C4-2B (cell line): Measurements from ENCODE around the gene SLC2A10.

ENCODE experiments used
- H3K27ac ChIP-seq: fragments of 450-650 bp; 2 replicates; pipeline ENCODE4 v1.5.1; 2017
- ZFX ChIP-seq: fragments of 450-650 bp; IDR thresholded peaks from 2 replicates; pipeline ENCODE4 v1.6.1; 2017
- TF ChIP-seq, protein P1 (sequence below): fragments of 450-650 bp; conservative IDR thresholded peaks from 2 replicates; pipeline ENCODE4 v1.5.1; 2017; ENCODE audit warnings: mild to moderate bottlenecking

The SLC2A10 gene

DNA sequence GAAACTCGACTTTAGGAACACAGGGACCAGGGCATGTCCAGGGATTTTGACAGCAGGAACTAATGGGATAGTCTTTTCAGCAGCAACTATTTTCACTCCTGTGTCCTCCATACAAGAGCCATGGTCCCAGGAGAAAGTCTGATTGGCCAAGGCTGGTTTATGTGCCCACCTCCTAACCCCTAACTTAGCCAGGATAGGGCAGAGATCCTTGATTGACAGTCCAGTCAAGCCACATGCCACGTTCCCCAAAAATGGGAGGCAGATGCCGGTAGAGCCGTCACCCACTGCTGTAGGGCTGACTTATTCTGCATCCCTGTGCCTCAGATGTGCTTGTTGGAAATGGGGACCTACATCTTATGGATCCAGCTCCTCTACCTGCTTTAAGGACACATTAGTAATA, 22.3 kb downstream of the SLC2A10 start:
- no peak overlapping the region for H3K27ac ChIP-seq
- TF ChIP-seq ZFX = no peak
- TF ChIP-seq, protein P1, sequence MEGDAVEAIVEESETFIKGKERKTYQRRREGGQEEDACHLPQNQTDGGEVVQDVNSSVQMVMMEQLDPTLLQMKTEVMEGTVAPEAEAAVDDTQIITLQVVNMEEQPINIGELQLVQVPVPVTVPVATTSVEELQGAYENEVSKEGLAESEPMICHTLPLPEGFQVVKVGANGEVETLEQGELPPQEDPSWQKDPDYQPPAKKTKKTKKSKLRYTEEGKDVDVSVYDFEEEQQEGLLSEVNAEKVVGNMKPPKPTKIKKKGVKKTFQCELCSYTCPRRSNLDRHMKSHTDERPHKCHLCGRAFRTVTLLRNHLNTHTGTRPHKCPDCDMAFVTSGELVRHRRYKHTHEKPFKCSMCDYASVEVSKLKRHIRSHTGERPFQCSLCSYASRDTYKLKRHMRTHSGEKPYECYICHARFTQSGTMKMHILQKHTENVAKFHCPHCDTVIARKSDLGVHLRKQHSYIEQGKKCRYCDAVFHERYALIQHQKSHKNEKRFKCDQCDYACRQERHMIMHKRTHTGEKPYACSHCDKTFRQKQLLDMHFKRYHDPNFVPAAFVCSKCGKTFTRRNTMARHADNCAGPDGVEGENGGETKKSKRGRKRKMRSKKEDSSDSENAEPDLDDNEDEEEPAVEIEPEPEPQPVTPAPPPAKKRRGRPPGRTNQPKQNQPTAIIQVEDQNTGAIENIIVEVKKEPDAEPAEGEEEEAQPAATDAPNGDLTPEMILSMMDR = no peak

GRCh38 chr20:46735436-46735835, 26.0 kb downstream of the SLC2A10 start:
- no peak for TF ChIP-seq ZFX
- TF ChIP-seq, protein P1 = no peak
- no peak overlapping the region for H3K27ac ChIP-seq

DNA sequence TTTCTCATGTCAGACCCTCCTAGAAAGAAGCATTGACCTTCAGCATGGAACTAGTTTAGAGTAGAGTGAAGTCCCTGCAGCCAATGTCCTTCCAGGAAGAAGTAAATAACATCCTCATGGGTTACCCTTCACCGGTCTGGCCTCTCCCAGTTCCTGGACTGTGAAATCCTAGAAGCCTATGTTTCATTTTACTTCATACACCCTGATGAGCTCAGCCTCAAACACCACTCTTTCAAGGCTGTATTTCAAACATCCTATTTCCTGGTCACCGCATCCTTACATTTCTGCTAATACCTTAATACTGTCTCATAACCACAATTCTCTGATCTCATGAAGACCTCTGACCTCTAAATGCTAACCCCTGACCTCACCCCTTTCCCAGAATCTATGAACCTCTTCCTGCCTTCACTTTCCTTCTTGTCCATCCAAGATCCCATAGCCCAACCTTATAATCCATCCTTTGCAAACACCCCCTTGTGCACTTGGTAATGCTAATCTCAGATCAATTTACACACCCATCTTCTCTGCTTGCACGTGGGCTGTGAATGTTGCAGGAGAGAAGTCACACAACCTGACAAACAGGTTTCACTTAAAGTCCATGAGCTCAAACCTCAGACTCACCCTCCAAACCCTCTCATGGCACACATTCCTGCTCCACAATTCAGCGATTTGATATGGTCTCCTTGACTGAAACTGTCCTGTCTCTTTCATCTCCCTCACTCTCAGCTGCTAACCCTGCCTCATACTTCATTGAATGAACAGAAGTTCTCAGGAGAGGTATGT, 30.2 kb downstream of the SLC2A10 start:
- TF ChIP-seq, protein P1 = no peak
- TF ChIP-seq ZFX = no peak
- H3K27ac ChIP-seq = peak overlapping the region; percentile 8; the same call in 1 of the 2 replicates

GRCh38 chr20:46740214-46740609, 30.8 kb downstream of the SLC2A10 start:
- H3K27ac ChIP-seq = peak overlapping the region; percentile 8; the same call in 1 of the 2 replicates
- TF ChIP-seq, protein P1 = no peak
- TF ChIP-seq ZFX = no peak

DNA sequence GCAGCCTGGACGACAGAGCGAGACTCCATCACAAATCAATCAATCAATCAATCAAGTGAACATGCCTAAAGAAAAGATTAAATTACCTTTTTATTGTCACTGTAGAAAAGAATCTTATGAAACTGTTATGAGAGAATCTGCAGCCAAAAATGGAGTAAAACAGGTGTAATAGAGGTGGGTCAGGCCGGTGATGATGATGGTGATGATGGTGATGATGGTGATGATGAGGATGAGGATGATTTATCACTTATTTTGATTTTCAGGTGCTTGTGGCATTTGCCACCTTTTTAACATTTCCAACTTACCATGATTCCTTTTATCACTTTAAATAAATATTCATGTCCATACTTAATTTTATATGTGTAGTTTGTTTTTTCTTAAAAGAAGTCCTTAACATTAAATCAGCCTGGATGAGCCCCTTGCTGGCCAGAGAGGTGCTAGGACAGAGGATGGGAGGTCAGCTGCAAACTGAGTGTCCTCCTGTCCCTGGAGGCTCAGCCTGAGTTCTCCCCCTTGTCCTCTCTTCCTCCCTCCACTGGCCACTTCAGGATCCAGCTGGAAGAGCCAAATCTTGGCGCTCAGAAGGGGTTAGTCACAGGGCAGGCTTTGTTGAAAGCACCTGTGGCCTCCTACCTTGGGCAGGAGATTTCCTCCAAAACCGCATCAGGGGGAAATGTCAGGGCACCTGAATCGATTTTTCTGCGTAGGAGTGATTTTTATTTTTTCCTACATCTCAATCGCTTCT, 32.6 kb downstream of the SLC2A10 start:
- TF ChIP-seq ZFX = no peak
- TF ChIP-seq, protein P1 = no peak
- no peak overlapping the region for H3K27ac ChIP-seq

DNA sequence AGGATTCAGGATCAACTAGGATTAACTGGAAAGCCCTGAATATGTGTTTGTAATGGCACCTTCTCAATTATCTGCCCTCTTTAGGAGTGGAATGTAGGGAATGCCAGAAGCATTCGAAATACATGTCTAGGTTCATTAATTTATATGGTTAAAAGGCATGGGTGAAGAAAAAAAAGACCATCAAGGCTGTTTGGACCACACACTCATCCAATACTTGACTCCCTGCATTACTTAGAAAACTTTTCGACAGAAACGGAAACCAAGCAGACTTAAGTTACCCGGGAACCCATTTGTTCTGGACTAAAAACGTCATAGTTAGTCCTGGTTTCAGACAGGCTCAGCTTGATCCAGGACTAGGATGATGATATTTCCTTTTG, 33.2 kb downstream of the SLC2A10 start:
- TF ChIP-seq, protein P1 = no peak
- TF ChIP-seq ZFX = no peak

DNA sequence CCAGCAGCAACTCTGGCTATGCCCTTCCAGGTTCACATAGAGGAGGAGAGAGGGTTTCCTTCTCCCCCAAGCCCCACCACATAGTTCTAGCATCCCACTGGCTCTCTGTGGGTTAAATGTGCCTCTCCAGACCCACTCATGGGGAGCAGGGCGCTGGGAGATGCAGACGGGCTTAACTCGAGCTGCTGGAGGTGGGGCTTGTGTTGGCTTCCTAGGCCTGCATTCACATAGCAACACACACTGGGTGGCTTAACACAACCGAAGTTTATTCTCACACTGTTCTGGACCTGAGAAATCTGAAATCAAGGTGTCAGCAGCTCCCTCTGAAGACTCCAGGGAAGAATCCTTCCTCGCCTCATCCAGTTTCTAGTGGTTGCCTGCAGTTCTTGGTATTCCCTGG, 33.6 kb downstream of the SLC2A10 start:
- no peak for TF ChIP-seq ZFX
- TF ChIP-seq, protein P1 = no peak
- no peak overlapping the region for H3K27ac ChIP-seq

More for the DNA sequence above, 33.2 kb downstream of the SLC2A10 start:
- H3K27ac ChIP-seq = no peak overlapping the region
